Measurements from ENCODE around the gene MYO19.

- TF ChIP-seq EZH2phosphoT487 (IDR thresholded peaks at IDR 0.05; ENCODE audit: insufficient read depth, low read depth) (no peak), EZH2 (IDR thresholded peaks at IDR 0.05; ENCODE audit: insufficient read depth, poor library complexity, severe bottlenecking) (no peak)
These were observed 33.9 kb downstream of the MYO19 start for GRCh38 chr17:36500745-36501225.

All from GM23248 (cell line).